HG03060 (cell line): ENCODE data around the gene FRMPD2.
A peak's percentile ranks its signal among the peaks of the same experiment; 100 is the strongest.
"Not testable (repeated sequence)": the region's sequence is repeated elsewhere in the genome, so short reads cannot be mapped to it uniquely, and the experiment has no call there.

Experiments
- ATAC-seq: cut with Tn5 transposase; IDR thresholded peaks from one replicate; pipeline ENCODE4 v1.9.1; 2021; ENCODE audit warnings: low read depth, moderate number of reproducible peaks; ENCODE audit not compliant: unreplicated experiment

The FRMPD2 gene

GRCh38 chr10:48289501-48290238, 15.2 kb upstream of the FRMPD2 start:
- ATAC-seq, result no peak

GRCh38 chr10:48288661-48289060, 14.2 kb upstream of the FRMPD2 start:
- no peak for ATAC-seq

- ATAC-seq, result no peak
Observed at GRCh38 chr10:48287417-48288391, 13.2 kb upstream of the FRMPD2 start.

- ATAC-seq, result no peak
Observed at GRCh38 chr10:48286356-48286755, 11.9 kb upstream of the FRMPD2 start.

GRCh38 chr10:48285710-48286109, 11.2 kb upstream of the FRMPD2 start:
- ATAC-seq, result no peak

GRCh38 chr10:48284811-48285210, 10.3 kb upstream of the FRMPD2 start:
- no peak for ATAC-seq

GRCh38 chr10:48284002-48284546, 9.6 kb upstream of the FRMPD2 start:
- ATAC-seq, result no peak

- ATAC-seq, result peak; percentile 51
Observed at GRCh38 chr10:48282829-48283228, 8.3 kb upstream of the FRMPD2 start.

GRCh38 chr10:48281697-48282096, 7.2 kb upstream of the FRMPD2 start:
- not testable (repeated sequence) for ATAC-seq

GRCh38 chr10:48279081-48279751, 4.7 kb upstream of the FRMPD2 start:
- ATAC-seq, result peak; percentile 81

- ATAC-seq, result no peak
Observed at GRCh38 chr10:48277093-48277492, 2.6 kb upstream of the FRMPD2 start.

GRCh38 chr10:48273741-48274140, 755 bp downstream of the FRMPD2 start:
- ATAC-seq, result no peak

GRCh38 chr10:48272682-48273081, 1.8 kb downstream of the FRMPD2 start:
- no peak for ATAC-seq

- ATAC-seq, result no peak
Observed at GRCh38 chr10:48271047-48271730, 3.3 kb downstream of the FRMPD2 start.

GRCh38 chr10:48266528-48266927, 8.0 kb downstream of the FRMPD2 start:
- ATAC-seq, result no peak

- no peak for ATAC-seq
Observed at GRCh38 chr10:48258105-48258504, 16.4 kb downstream of the FRMPD2 start.

GRCh38 chr10:48257407-48257961, 17.0 kb downstream of the FRMPD2 start:
- no peak for ATAC-seq

- ATAC-seq, result no peak
Observed at GRCh38 chr10:48255722-48256121, 18.8 kb downstream of the FRMPD2 start.

- ATAC-seq, result no peak
Observed at GRCh38 chr10:48254750-48255512, 19.6 kb downstream of the FRMPD2 start.
